OCI-M1 (cell line): ENCODE data around the gene KCTD19.
"Not testable (repeated sequence)": the region's sequence is repeated elsewhere in the genome, so short reads cannot be mapped to it uniquely, and the experiment has no call there.

ENCODE experiments used
- DNase-seq: peaks from one replicate; lab custom pipeline; 2025; lab: John Stamatoyannopoulos, UW

KCTD19 gene

DNA sequence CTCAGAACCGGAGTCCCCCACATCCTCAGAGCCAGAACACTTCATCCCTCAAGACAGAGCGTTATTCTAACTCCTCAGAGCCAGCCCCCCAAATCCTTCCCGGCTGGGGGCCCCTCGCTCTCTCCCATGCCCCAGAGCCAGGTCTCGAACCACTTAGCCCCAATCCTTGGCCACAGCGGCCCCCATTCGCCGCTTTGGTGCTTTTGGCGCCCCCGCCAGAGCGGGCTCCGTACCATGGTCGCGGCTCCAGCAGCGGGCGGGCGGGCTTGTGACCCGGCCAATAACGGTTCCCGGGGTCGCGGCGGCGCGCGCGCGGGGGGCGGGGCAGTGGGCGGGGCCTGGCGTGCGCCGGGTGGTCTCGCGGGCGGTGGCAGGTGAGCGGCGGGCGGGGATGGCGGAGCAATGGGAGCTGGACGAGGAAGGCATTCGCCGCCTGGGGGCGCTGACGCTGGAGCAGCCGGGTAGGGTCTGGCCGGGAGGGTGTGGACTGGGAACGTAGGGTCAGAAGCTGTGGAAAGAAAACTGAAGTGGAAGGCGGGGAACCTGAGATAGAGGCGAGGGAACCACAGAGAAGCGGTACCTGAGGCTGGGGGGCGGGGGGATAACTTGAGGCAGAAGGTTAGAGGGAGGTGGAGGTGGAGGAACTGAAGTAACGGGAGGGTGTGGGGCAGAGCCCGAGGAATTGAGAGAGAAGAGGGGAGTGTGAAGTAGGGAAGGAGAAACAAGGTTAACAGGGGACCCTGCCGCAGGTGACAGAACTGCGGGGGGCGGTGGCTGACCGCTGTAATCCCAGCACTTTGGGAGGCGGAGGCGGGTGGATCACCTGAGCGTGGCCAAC, at the start of gene KCTD19, which contains the start of gene LRRC36:
TSS of gene KCTD19 (minus strand) at position 270 of the 838 bp plus-strand sequence. CDS start at position 236, 34 bp downstream.
TSS of gene LRRC36 (plus strand) at position 344 of the 838 bp plus-strand sequence. CDS start at position 392, 48 bp downstream.
- DNase-seq = peak; percentile 25

DNA sequence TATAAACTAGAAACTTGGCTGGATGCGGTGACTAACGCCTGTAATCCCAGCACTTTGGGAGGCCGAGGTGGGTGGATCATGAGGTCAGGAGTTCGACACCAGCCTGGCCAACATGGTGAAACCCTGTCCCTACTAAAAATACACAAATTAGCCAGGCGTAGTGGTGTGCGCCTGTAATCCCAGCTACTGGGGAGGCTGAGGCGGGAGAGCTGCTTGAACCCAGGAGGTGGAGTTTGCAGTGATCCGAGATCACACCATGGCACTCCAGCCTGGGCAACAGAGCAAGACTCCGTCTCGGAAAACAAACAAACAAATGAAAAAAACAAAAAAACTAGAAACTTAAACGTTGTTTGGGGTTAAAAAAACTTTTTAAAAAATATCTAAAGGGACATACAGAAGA, 49.5 kb upstream of the KCTD19 start:
- not testable (repeated sequence) for DNase-seq

DNA sequence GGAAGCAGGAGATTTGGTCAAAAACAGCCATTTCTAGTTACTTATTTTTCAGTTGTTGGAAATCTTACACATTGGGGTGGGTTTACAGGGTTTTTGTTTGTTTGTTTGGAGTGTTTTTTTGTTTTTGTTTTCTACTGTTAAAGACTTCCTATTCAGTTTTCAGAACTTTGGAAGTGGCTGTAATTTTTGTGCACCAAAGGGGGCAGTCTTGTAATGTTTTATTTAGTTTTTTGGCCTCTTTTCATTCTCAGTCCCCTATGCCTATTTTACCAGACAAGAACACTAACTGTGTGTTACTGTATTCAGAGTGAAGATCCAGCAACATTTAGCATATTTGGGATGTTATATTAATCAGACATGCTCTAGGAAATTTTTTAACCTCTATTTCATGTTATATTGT, 46.1 kb upstream of the KCTD19 start:
- peak; percentile 52 for DNase-seq

DNA sequence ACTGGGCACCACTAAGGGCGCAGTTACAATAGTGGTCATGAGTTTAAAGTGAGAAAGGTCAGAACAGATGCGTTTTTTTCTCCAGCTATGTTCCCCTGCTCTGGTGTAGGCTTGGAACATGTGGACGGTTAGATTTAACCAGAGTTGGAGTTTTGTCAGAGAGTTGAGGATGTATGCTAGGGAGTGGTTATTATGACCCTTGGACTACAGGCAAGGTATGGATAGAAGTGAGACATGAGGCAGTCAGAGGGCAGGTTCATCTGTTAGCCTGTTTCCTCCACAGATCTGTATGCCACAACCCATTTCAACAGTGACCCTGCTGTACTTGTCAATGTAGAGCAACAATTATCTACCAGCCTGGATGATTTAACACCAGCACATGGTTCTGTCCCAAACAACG, 44.1 kb upstream of the KCTD19 start:
- DNase-seq = no peak

GRCh38 chr16:67364600-67365235, 38.2 kb upstream of the KCTD19 start:
- peak; percentile 43 for DNase-seq

DNA sequence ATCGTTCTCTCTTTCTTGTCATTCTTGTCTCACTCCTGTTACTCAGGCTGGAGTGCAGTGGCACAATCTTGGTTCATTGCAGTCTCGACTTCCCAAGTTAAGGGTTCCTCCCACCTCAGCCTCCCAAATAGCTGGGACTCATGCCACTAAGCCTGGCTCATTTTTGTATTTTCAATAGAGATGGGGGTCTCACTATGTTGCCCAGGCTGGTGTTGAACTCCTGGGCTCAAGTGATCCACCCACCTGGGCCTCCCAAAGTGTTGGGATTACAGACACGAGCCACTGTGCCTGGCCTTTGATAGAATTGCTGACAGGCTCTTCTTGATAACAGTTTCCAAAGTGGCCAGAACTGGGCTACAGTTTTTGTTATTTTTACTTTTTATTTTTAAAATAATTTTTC, 34.5 kb upstream of the KCTD19 start:
- no peak for DNase-seq

GRCh38 chr16:67359540-67360269, 33.2 kb upstream of the KCTD19 start:
- DNase-seq = not testable (repeated sequence)

DNA sequence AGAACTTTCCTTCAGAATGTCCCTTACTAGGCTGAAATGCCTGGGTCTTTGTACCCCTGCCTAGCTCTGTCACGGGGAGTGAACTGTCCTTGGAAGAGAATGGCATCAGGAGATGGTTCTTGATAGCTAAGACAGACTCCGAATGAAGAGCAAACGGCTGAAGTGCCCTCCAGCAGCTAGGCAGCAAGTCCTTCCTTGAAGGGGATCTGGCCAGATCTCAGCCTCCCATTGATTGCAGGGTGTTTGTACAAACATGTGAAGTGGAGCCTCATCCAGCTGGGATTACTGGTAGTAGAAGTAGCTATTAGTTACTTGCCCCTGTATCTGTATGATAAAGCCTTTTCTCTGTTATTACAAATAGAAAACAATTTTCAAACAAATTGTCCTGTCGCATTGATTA, 31.0 kb upstream of the KCTD19 start:
- DNase-seq = no peak

GRCh38 chr16:67356396-67356795, 29.9 kb upstream of the KCTD19 start:
- DNase-seq = no peak

- DNase-seq = not testable (repeated sequence)
These were observed 25.9 kb upstream of the KCTD19 start for GRCh38 chr16:67352463-67352862.

GRCh38 chr16:67350324-67350723, 23.8 kb upstream of the KCTD19 start:
- DNase-seq = no peak

DNA sequence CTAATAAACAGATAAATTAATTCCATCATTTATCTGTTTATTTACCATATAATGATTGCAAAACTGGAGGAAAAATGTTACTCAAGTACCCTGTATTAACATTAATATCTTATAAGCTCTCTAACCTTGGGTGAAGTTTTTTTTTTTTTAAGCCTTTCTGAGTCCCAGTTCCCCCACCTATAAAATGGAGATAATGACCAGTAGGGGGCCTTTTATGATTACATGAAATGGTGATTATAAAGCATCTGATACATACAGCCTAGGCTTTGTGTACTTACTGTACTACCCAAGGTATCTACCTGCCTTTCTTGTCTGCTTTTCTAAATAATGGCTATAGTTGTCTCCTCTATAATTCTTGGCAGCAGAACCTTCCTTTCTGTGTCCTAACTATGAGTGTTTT, 22.6 kb upstream of the KCTD19 start:
- peak; percentile 47 for DNase-seq

DNA sequence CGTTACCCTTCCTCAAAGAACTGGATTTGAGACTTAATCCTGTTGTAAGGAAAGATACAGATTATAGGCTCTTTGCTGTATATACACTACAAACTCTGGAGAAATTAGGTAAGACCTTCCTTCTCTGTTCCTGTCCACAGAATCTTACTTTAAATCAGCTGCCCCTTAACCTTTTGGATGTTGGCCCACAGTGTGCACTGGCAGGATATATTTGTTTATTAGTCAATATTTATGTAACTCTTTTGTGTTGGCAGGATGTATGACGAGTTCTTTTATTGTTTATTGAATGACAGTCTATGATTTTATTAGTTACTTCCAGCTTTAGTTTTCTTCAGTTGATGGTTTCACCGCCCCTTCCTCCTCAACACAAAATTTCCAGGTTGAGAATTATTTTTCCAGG, 19.8 kb upstream of the KCTD19 start:
- DNase-seq = no peak

DNA sequence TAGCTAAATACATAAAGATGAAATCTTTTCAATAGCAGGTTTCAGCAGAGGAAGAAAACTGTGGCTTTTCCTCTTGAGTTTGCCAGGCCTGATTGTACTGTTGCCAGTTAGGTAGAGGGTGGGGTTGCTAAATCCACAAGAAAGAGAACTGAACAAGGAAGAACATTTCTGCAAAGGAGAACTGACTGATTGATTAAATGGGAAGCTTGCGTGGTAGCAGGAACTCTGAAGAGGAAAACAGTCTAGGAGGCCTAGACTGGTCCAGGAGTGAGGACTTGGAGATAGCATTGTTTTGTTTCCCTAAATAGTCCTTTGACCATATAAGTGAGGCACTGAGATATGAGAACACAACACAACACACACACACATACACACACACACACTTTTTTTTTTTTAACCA, 18.9 kb upstream of the KCTD19 start:
- DNase-seq = no peak

DNA sequence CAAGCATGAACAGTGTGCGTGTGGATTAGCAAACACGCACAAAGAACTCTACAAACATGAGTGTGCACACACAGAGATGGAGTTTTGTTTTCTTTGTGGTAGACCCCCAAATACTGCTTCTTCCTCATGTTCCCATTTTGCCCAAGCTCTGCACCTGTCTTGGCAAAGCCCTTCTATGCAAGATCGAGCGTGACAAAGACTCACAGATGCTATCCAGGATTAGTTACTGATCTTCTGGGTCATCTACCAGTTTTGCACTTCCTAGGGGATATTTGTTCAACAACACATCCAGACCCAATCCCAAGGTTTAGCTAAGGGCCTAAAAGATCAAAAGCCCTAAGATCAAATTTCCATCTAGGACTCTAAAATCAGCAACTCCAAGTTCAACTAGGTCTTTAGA, 16.1 kb upstream of the KCTD19 start:
- DNase-seq = no peak

DNA sequence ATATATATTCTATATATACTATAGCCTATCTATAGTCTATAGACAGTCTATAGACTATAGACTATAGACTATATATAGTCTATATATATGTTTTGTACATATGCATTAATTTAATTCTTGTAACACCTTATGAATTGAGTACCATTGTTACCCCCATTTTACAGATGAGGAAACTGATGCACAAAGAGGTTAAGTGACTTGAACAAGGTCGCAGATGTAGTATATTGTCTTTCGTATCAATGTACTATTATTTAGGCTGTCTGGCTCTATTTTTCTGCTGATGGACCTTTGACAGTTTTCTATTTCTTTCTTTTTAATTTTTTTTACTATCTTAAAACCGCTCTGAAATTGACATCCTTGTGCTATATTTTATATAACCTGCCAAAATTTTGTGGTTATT, 14.7 kb upstream of the KCTD19 start:
- no peak for DNase-seq

- DNase-seq = peak; percentile 27
These were observed 12.9 kb upstream of the KCTD19 start for GRCh38 chr16:67339453-67339852.

DNA sequence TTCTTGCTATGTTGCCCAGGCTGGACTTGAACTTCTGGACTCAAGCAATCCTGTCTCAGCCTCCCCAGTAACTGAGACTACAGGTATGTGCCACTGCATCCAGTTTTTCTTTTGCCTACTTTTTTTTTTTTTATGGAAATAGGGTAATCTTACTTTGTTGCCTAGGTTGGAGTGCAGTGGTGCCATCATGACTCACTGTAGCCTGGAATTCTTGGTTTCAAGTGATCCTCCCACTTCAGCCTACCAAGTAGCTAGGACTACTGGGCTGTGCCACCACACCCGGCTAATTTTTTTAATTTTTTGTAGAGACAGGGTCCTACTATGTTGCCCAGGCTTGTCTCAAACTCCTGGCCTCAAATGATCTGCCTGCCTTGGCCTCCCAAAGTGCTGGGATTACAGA, 10.1 kb upstream of the KCTD19 start:
- DNase-seq = no peak

DNA sequence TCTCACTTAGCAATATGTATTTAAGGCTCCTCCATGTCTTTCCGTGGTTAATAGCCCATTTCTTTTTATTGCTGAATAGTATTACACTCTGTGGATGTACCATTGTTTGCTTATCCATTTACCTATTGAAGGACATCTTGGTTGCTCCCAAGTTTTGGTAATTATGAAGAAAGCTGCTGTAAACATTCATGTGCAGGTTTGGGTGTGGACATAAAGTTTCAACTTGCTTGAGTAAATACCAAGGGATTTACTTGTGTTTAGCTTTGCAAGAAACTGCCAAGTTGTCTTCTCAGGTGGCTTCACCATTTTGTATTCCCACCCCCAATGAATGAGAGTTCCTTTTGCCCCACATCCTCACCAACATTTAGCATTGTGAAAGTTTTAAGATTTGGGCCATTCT, 9.6 kb upstream of the KCTD19 start:
- no peak for DNase-seq

GRCh38 chr16:67333315-67333714, 6.8 kb upstream of the KCTD19 start:
- no peak for DNase-seq

DNA sequence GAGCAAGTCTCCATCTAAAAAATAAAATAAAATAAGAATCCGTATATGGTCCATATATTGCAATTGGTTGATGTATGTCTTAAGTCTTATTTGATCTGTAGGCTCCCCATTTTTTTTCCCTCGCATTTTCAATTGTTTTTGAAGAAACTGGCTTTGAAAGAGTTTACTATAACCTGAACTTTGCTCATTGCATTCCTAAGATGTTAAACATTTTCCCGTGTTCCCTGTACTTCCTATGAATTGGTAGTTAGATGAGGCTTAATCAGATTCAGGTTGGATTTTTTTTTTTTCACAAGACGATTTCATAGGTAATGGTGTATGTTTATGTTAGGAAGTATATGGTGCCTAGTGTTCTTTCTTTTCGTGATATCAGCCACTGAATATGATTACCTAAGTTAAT, 3.4 kb upstream of the KCTD19 start:
- no peak for DNase-seq

GRCh38 chr16:67327743-67328142, 1.2 kb upstream of the KCTD19 start:
- DNase-seq = no peak

DNA sequence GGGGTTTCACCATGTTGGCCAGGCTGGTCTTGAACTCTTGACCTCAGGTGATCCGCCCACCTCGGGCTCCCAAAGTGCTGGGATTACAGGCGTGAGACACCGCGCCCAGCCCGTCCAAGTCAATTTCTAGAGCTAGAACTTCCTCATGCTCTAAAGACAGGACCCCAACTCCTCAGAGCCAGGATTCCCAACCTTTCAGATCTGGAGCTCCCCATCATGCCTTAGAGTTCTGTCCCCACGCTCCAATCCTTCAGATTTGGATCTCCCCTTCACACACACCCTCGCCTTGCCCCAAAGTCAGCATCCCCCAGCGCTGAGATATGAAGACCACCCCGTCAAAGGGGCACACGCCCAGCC, 448 bp downstream of the KCTD19 start:
- DNase-seq = no peak
